AG04450 (cell line): ENCODE measurements around the gene DIAPH3. TPM values are rescaled to one million over a fixed set of nuclear protein-coding genes. Genes with fewer than 3 reads are reported as not detected.

Source experiments
- CTCF ChIA-PET: fragments of 300-600, 350-600 bp; formaldehyde crosslinking; extraction: SDS; loops from one replicate; lab custom pipeline; 2022; ENCODE audit warnings: antibody characterized with exemption, inconsistent platforms; lab: Charles Lee
- POLR2A ChIA-PET: fragments of 350-600 bp; formaldehyde crosslinking; extraction: SDS; loops from one replicate; lab custom pipeline; 2021; ENCODE audit warnings: antibody characterized with exemption, inconsistent platforms; lab: Yijun Ruan, JAX
- DNase-seq: peaks from one replicate; pipeline ENCODE4 v3.0.0-alpha.2; 2011; ENCODE audit warnings: low read depth, low spot score
- H3K27ac ChIP-seq: one replicate; pipeline ENCODE4 v1.5.1; 2012; ENCODE audit warnings: low read depth, low read length, control low read depth
- H3K27me3 ChIP-seq: one replicate; pipeline ENCODE4 v1.6.0; 2012; ENCODE audit warnings: low read length; ENCODE audit not compliant: control insufficient read depth, insufficient read depth
- H3K4me3 ChIP-seq: 2 replicates; pipeline ENCODE4 v1.5.1; 2011; ENCODE audit warnings: mild to moderate bottlenecking, low read depth, low read length, control low read depth
- H3K9me3 ChIP-seq: 2 replicates; pipeline ENCODE4 v1.5.1; 2012; ENCODE audit warnings: low read length; ENCODE audit not compliant: control insufficient read depth, insufficient read depth
- CTCF ChIP-seq: IDR thresholded peaks from 2 replicates; pipeline ENCODE4 v1.5.1; 2011; ENCODE audit warnings: low read depth, low read length, control low read depth, inconsistent platforms
- polyA plus RNA-seq: library from polyadenylated mRNA; depleted of rRNA; stranded (reverse); fragments of >200 nt; gene quantifications from 2 replicates; pipeline ENCODE4 v1.2.3, GENCODE V29; 2011

Gene DIAPH3
- polyA plus RNA-seq, 1 experiment, result 11.7 TPM

- POLR2A ChIA-PET, result no interaction called here
- H3K4me3 ChIP-seq, result no peak overlapping the region
- no peak for TF ChIP-seq CTCF
- no peaks in the 10 kb centered on the region for H3K9me3 ChIP-seq
- no peaks in the 10 kb centered on the region for H3K27me3 ChIP-seq
- no peak overlapping the region for H3K27ac ChIP-seq
- no peak for DNase-seq
- CTCF ChIA-PET, result interaction anchor here (1.5 to 1.7 kb wide), 2 partner anchors 28 to 65 kb away, joined by 4 to 5 read pairs; no protein-coding TSS in a partner anchor
These were observed 457.4 kb downstream of the DIAPH3 start for GRCh38 chr13:59706101-59706976.

- no peaks in the 10 kb centered on the region for H3K27me3 ChIP-seq
- POLR2A ChIA-PET, result no interaction called here
- CTCF ChIA-PET, result interaction anchor here (1.1 kb wide), 1 partner anchor 69 kb away, joined by 3 read pairs; no protein-coding TSS in a partner anchor
- no peak overlapping the region for H3K4me3 ChIP-seq
- no peak for TF ChIP-seq CTCF
- H3K27ac ChIP-seq, result no peak overlapping the region
- no peak for DNase-seq
- H3K9me3 ChIP-seq, result no peaks in the 10 kb centered on the region
These were observed 461.5 kb downstream of the DIAPH3 start for GRCh38 chr13:59702269-59702668.

- no peak overlapping the region for H3K27ac ChIP-seq
- H3K4me3 ChIP-seq, result no peak overlapping the region
- H3K9me3 ChIP-seq, result no peaks in the 10 kb centered on the region
- H3K27me3 ChIP-seq, result no peaks in the 10 kb centered on the region
- no peak for DNase-seq
- no peak for TF ChIP-seq CTCF
- POLR2A ChIA-PET, result no interaction called here
- CTCF ChIA-PET, result interaction anchor here (2.0 kb wide), 1 partner anchor 206 kb away, joined by 9 read pairs; no protein-coding TSS in a partner anchor
These were observed 462.5 kb downstream of the DIAPH3 start for GRCh38 chr13:59701261-59701660.

GRCh38 chr13:59700281-59700680 lies 463.4 kb downstream of the DIAPH3 start:
- H3K27me3 ChIP-seq, result no peaks in the 10 kb centered on the region
- ChIA-PET CTCF (interaction anchor here (1.1 to 3.6 kb wide), 3 partner anchors 19 to 207 kb away, joined by 3 to 10 read pairs (median 9); no protein-coding TSS in a partner anchor), POLR2A (no interaction called here)
- no peak overlapping the region for H3K27ac ChIP-seq
- no peaks in the 10 kb centered on the region for H3K9me3 ChIP-seq
- no peak for DNase-seq
- no peak overlapping the region for H3K4me3 ChIP-seq
- TF ChIP-seq CTCF, result no peak

- Histone ChIP-seq H3K27me3 (no peaks in the 10 kb centered on the region), H3K27ac (no peak overlapping the region), H3K4me3 (no peak overlapping the region), H3K9me3 (no peaks in the 10 kb centered on the region)
- no peak for TF ChIP-seq CTCF
- no peak for DNase-seq
- POLR2A ChIA-PET, result no interaction called here
- CTCF ChIA-PET, result interaction anchor here (1.4 to 2.3 kb wide), 2 partner anchors 17 to 75 kb away, joined by 6 to 9 read pairs; no protein-coding TSS in a partner anchor
These were observed 467.5 kb downstream of the DIAPH3 start for GRCh38 chr13:59696271-59696670.
